DND-41 (cell line): Measurements from ENCODE around the gene LARP1B.
A peak's percentile ranks its signal among the peaks of the same experiment; 100 is the strongest.

Experiments
- ATAC-seq: fragments of 200-7000 bp; cut with Tn5 transposase; 3 replicates; pipeline ENCODE4 v1.9.1; 2021; ENCODE audit warnings: low read depth; ENCODE audit not compliant: insufficient read depth
- DNase-seq: peaks from one replicate; pipeline ENCODE4 v3.0.0-alpha.2; 2020
- H2AFZ ChIP-seq: 2 replicates; pipeline ENCODE4 v1.6.0; 2012; ENCODE audit warnings: low read depth, low read length
- H3K27ac ChIP-seq: 2 replicates; pipeline ENCODE4 v1.5.1; 2012; ENCODE audit warnings: low read length, inconsistent platforms
- H3K27me3 ChIP-seq: fragments of 200-600 bp; sonication (generic); 2 replicates; pipeline ENCODE4 v1.6.0; 2012; ENCODE audit warnings: low read length, mild to moderate bottlenecking, inconsistent platforms; ENCODE audit not compliant: insufficient read depth, poor library complexity
- H3K36me3 ChIP-seq: 2 replicates; pipeline ENCODE4 v1.5.1; 2012; ENCODE audit warnings: low read length, inconsistent platforms; ENCODE audit not compliant: insufficient read depth
- H3K4me1 ChIP-seq: 2 replicates; pipeline ENCODE4 v1.5.1; 2012; ENCODE audit warnings: mild to moderate bottlenecking, low read length; ENCODE audit not compliant: insufficient read depth
- H3K4me2 ChIP-seq: 2 replicates; pipeline ENCODE4 v1.6.0; 2012; ENCODE audit warnings: mild to moderate bottlenecking, moderate library complexity, low read length, inconsistent platforms; ENCODE audit not compliant: insufficient read depth
- H3K4me3 ChIP-seq, 2 experiments: fragments of 200-600 bp in 1 of 2; shearing (Covaris generic) in 1 of 2; 2 replicates each; pipeline ENCODE4 v1.5.1; 2012 to 2016; ENCODE audit warnings: inconsistent platforms in 2 of 2, low read length in 2 of 2, mild to moderate bottlenecking in 2 of 2, low read depth in 1 of 2, moderate library complexity in 1 of 2
- H3K79me2 ChIP-seq: 2 replicates; pipeline ENCODE4 v1.6.0; 2012; ENCODE audit warnings: low read length, inconsistent platforms; ENCODE audit not compliant: insufficient read depth
- H3K9ac ChIP-seq: 2 replicates; pipeline ENCODE4 v1.6.0; 2012; ENCODE audit warnings: low read depth, mild to moderate bottlenecking, inconsistent platforms, low read length, moderate library complexity
- H3K9me3 ChIP-seq: 2 replicates; pipeline ENCODE4 v1.5.1; 2012; ENCODE audit warnings: low read length, moderate library complexity, mild to moderate bottlenecking, inconsistent platforms; ENCODE audit not compliant: insufficient read depth, severe bottlenecking
- H4K20me1 ChIP-seq: 2 replicates; pipeline ENCODE4 v1.6.0; 2012; ENCODE audit warnings: low read length; ENCODE audit not compliant: insufficient read depth
- EZH2 ChIP-seq: IDR thresholded peaks from 3 replicates; pipeline ENCODE4 v1.6.1; 2012; ENCODE audit warnings: borderline replicate concordance, low read depth, mild to moderate bottlenecking, moderate library complexity, low read length, inconsistent platforms; ENCODE audit not compliant: severe bottlenecking
- TF ChIP-seq, protein P1 (sequence below): IDR thresholded peaks from 2 replicates; pipeline ENCODE4 v1.5.1; 2012; ENCODE audit warnings: borderline replicate concordance, low read length, moderate library complexity, mild to moderate bottlenecking; ENCODE audit not compliant: poor library complexity, severe bottlenecking; ENCODE audit errors: extremely low read depth

The LARP1B gene

DNA sequence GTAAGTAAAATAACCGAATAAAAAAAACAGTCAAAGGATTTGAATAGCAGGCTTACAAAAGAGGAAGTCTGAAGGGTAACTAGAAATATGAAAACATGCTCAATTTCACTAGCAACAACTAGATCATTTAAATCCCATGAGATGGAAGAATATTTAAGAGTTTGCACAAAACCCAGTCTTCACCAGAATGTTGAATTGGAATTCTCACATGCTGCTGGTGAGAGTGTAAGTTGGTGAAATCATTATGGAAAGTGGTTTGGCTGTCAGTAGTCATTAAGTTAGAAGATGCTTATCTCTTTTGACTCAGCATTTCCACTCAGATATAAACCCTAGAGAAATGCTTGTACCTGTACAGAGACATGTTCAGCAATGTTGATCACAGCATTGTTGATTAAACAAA is 116.4 kb downstream of the LARP1B start:
- DNase-seq (no peak), ATAC-seq (no peak)
- H3K4me1 ChIP-seq, result no peaks in the 10 kb centered on the region
- no peak overlapping the region for H3K4me3 ChIP-seq
- no peak overlapping the region for H3K4me2 ChIP-seq
- H2AFZ ChIP-seq, result no peak overlapping the region
- no peaks in the 10 kb centered on the region for H3K79me2 ChIP-seq
- no peak for TF ChIP-seq EZH2
- TF ChIP-seq, protein P1, sequence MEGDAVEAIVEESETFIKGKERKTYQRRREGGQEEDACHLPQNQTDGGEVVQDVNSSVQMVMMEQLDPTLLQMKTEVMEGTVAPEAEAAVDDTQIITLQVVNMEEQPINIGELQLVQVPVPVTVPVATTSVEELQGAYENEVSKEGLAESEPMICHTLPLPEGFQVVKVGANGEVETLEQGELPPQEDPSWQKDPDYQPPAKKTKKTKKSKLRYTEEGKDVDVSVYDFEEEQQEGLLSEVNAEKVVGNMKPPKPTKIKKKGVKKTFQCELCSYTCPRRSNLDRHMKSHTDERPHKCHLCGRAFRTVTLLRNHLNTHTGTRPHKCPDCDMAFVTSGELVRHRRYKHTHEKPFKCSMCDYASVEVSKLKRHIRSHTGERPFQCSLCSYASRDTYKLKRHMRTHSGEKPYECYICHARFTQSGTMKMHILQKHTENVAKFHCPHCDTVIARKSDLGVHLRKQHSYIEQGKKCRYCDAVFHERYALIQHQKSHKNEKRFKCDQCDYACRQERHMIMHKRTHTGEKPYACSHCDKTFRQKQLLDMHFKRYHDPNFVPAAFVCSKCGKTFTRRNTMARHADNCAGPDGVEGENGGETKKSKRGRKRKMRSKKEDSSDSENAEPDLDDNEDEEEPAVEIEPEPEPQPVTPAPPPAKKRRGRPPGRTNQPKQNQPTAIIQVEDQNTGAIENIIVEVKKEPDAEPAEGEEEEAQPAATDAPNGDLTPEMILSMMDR, result no peak
- no peak overlapping the region for H3K9ac ChIP-seq
- no peaks in the 10 kb centered on the region for H3K9me3 ChIP-seq
- H3K27me3 ChIP-seq, result no peaks in the 10 kb centered on the region
- no peaks in the 10 kb centered on the region for H4K20me1 ChIP-seq
- no peaks in the 10 kb centered on the region for H3K36me3 ChIP-seq
- no peak overlapping the region for H3K27ac ChIP-seq

DNA sequence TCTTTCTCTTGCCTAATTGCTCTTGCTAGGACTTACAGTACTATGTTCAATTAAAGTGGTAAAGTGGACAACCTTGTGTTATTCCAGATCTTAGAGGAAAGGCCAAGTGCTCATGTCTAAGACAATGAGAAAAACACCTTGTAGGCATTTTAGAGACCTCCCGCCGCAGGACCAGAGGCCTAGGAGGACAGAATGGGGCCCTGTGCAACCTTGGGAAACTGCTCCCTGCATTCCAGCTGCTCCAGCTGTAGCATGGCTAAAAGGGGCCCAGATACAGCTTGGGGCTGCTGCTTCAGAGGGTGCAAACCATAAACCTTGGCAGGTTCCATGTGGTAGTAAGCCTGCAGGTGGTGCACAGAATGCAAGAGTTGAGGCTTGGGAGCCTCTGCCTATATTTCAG is 125.5 kb downstream of the LARP1B start:
- no peak for TF ChIP-seq EZH2
- Histone ChIP-seq H3K9me3 (no peaks in the 10 kb centered on the region), H2AFZ (no peak overlapping the region), H3K9ac (no peak overlapping the region), H3K27me3 (no peaks in the 10 kb centered on the region), H3K4me2 (no peak overlapping the region), H3K4me1 (peaks cover 6% of the 10 kb centered on the region), H3K4me3 (no peak overlapping the region), H3K36me3 (no peaks in the 10 kb centered on the region), H3K79me2 (no peaks in the 10 kb centered on the region), H4K20me1 (no peaks in the 10 kb centered on the region), H3K27ac (no peak overlapping the region)
- no peak for ATAC-seq
- DNase-seq, result no peak

DNA sequence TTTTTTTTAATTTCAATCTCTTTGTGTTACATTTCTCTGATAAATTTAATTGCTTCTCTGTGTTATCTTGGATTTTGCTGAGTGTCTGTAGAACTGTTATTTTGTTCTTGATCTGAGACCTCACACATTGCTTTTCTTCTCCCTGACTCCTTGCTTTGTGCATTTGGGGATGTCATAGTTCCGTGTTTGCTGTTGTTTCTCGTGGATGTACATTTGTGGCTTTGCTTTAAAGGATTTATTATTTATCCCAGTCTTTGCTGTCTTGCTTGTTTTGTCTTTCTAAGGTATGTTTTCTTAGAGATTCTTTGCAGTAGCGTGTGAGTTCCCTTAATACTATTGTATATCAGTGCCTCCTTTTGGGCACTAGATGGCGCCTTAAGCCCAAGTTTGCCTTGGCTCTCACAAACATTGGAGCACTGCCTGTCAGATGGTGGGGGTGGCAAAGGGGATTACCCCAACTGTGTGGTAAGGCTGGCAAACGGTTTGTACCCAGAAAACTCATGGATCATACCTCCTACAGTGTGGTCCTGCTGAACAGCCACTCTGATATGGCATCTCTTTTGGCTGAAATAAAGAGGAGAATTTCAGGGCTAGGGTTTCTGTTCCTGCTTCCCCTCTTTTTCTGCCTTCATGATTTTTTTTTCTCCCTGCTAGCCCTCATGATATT is 130.1 kb downstream of the LARP1B start:
- DNase-seq, result peak; percentile 75
- H3K9ac ChIP-seq, result no peak overlapping the region
- no peaks in the 10 kb centered on the region for H4K20me1 ChIP-seq
- H3K27ac ChIP-seq, result peak overlapping the region; percentile 34
- no peaks in the 10 kb centered on the region for H3K79me2 ChIP-seq
- ATAC-seq, result peak; percentile 99
- H3K4me3 ChIP-seq, result no peak overlapping the region
- no peaks in the 10 kb centered on the region for H3K27me3 ChIP-seq
- H2AFZ ChIP-seq, result peak overlapping the region; percentile 21; the same call in 1 of the 2 replicates
- no peak overlapping the region for H3K4me2 ChIP-seq
- H3K4me1 ChIP-seq, result peaks cover 6% of the 10 kb centered on the region
- TF ChIP-seq, protein P1, result peak; percentile 98
- no peak for TF ChIP-seq EZH2
- no peaks in the 10 kb centered on the region for H3K36me3 ChIP-seq
- no peaks in the 10 kb centered on the region for H3K9me3 ChIP-seq

DNA sequence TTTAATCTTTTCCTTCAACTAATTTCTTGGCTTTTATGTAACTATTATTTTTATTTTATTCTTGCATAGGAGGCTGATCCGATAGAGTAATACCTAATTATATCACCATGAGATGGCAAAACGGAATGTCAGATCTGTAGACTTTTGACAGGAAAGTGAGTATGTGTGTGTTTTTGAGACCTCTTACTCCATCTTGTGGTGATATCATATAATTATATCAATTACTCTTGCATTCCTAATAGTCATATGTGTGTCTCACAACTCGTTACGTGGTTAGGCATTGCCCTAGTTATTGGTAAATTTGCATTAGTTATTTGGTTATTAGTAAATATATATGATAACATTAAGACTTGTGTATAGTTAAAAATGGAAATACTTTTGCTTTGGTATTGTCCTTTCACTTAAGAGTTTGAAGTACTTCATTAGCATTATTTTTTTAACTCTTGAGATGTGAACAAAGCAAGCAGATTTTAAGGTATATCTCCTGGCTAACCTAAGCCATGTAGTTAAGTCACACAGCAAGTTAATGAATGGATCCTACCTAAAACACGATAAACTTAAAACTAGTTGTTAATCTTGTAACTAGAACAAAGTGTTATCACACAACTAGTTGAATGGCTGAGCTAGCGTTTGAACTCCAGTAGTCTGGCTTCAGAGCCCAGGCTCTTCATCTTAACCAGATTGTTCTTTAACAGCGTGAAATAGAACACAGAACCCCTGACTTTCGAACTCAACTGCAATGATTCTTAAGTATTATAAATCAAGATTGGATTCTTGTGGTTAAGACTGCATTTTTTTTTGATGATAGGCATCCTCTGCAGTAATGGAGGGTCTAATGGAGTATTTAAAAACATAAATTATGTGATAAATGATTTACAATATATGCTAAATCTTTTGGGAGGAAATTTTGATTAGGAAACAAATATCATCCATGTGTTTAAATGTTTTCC is 159.4 kb downstream of the LARP1B start:
- no peaks in the 10 kb centered on the region for H3K36me3 ChIP-seq
- no peak overlapping the region for H2AFZ ChIP-seq
- no peak overlapping the region for H3K27ac ChIP-seq
- no peaks in the 10 kb centered on the region for H3K79me2 ChIP-seq
- H3K27me3 ChIP-seq, result no peaks in the 10 kb centered on the region
- no peak overlapping the region for H3K4me2 ChIP-seq
- DNase-seq (no peak), ATAC-seq (peak; percentile 73)
- no peaks in the 10 kb centered on the region for H3K9me3 ChIP-seq
- no peaks in the 10 kb centered on the region for H4K20me1 ChIP-seq
- no peak overlapping the region for H3K4me3 ChIP-seq
- H3K9ac ChIP-seq, result no peak overlapping the region
- H3K4me1 ChIP-seq, result no peaks in the 10 kb centered on the region
- TF ChIP-seq, protein P1, result peak; percentile 49
- no peak for TF ChIP-seq EZH2
